HepG2 (cell line): ENCODE results near the gene IFT80.

Experiments
- HNRNPUL1 ChIP-seq: fragments of 200-400 bp; formaldehyde crosslinking; IDR thresholded peaks from 2 replicates; pipeline ENCODE4 v1.6.1; 2017; ENCODE audit warnings: low read depth, mild to moderate bottlenecking, low read length, moderate library complexity
- NCOA5 ChIP-seq: sonication (generic); formaldehyde crosslinking; IDR thresholded peaks from 2 replicates; pipeline ENCODE4 v1.4.0; 2020; ENCODE audit warnings: missing genetic modification reagents
- SETDB1 ChIP-seq: sonication (generic); formaldehyde crosslinking; IDR thresholded peaks from 2 replicates; pipeline ENCODE4 v1.5.1; 2020; ENCODE audit warnings: missing genetic modification reagents, mild to moderate bottlenecking, borderline replicate concordance
- ZNF572 ChIP-seq: sonication (generic); formaldehyde crosslinking; IDR thresholded peaks from 2 replicates; pipeline ENCODE4 v1.5.1; 2020; ENCODE audit warnings: mild to moderate bottlenecking, missing genetic modification reagents
- TF ChIP-seq, protein P1 (sequence below): sonication (generic); formaldehyde crosslinking; IDR thresholded peaks from 2 replicates; pipeline ENCODE4 v1.4.0; 2020; ENCODE audit warnings: missing genetic modification reagents
- TF ChIP-seq, protein P2 (sequence below): sonication (generic); formaldehyde crosslinking; IDR thresholded peaks from 2 replicates; pipeline ENCODE4 v1.4.0; 2020; ENCODE audit warnings: missing genetic modification reagents

DNA sequence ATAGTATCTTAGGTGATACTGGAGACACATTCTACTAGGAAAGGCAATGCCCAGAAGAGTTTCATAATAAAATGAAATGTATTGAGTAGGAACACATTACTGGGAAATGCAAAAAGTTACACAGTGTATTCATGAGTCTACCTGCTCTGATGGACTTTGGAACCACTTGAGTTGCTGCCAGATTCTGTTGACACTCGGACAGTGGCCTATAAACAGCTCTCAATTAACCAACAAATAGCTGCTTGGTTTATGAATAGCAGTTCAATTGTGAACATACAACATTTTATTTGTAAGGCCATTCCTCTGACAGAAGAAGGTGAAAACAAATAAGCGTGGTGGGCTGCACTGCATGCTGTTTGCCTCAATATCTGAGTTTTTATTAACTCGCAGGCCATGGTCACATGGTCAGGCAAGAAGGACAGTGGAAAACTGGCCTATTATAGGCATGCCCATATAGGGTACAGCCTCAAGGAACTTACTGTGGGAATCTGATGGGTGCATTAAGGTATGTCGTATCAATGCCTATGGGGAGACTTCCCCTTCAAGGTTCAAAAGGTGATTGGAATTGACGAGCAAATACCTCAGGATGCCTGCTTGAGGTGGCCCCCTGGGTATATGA, 107.6 kb downstream of the IFT80 start:
- TF ChIP-seq ZNF572 (CRISPR knock-in tag) (no peak), HNRNPUL1 (no peak), NCOA5 (no peak), SETDB1 (CRISPR knock-in tag) (no peak)
- TF ChIP-seq, protein P1, sequence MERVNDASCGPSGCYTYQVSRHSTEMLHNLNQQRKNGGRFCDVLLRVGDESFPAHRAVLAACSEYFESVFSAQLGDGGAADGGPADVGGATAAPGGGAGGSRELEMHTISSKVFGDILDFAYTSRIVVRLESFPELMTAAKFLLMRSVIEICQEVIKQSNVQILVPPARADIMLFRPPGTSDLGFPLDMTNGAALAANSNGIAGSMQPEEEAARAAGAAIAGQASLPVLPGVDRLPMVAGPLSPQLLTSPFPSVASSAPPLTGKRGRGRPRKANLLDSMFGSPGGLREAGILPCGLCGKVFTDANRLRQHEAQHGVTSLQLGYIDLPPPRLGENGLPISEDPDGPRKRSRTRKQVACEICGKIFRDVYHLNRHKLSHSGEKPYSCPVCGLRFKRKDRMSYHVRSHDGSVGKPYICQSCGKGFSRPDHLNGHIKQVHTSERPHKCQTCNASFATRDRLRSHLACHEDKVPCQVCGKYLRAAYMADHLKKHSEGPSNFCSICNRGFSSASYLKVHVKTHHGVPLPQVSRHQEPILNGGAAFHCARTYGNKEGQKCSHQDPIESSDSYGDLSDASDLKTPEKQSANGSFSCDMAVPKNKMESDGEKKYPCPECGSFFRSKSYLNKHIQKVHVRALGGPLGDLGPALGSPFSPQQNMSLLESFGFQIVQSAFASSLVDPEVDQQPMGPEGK, result no peak
- TF ChIP-seq, protein P2, sequence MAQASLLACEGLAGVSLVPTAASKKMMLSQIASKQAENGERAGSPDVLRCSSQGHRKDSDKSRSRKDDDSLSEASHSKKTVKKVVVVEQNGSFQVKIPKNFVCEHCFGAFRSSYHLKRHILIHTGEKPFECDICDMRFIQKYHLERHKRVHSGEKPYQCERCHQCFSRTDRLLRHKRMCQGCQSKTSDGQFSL (CRISPR knock-in tag), result no peak
